K562 (cell line): Measurements from ENCODE around the gene SCAMP5. TPM values are rescaled to one million over a fixed set of nuclear protein-coding genes. Genes with fewer than 3 reads are reported as not detected.

ENCODE experiments used
- BMI1 ChIP-seq: fragments of 150-350 bp; IDR thresholded peaks from 2 replicates; pipeline ENCODE4 v1.6.1; 2014; ENCODE audit warnings: low read length
- CC2D1A ChIP-seq: fragments of 450-650 bp; IDR thresholded peaks from 2 replicates; pipeline ENCODE4 v1.6.1; 2017; ENCODE audit warnings: mild to moderate bottlenecking
- CEBPB ChIP-seq: fragments of 450-650 bp; IDR thresholded peaks from 2 replicates; pipeline ENCODE4 v1.6.1; 2016; ENCODE audit warnings: missing genetic modification characterization, missing compliant biosample characterization
- CXXC5 ChIP-seq: fragments of 250-450 bp; sonication (Bioruptor Pico); IDR thresholded peaks from 2 replicates; pipeline ENCODE4 v1.8.0; 2022; ENCODE audit warnings: inconsistent platforms, mild to moderate bottlenecking, moderate library complexity
- ETV5 ChIP-seq: sonication (generic); formaldehyde crosslinking; IDR thresholded peaks from 2 replicates; pipeline ENCODE4 v1.4.0; 2020; ENCODE audit warnings: low read depth, mild to moderate bottlenecking, missing genetic modification reagents
- HDAC3 ChIP-seq: fragments of 450-650 bp; IDR thresholded peaks from 2 replicates; pipeline ENCODE4 v1.6.1; 2018; ENCODE audit warnings: borderline replicate concordance, mild to moderate bottlenecking, moderate library complexity; ENCODE audit not compliant: partially characterized antibody
- IRF2 ChIP-seq: sonication (generic); formaldehyde crosslinking; IDR thresholded peaks from 2 replicates; pipeline ENCODE4 v1.8.1; 2022; ENCODE audit warnings: mild to moderate bottlenecking, missing genetic modification reagents
- KAT8 ChIP-seq: fragments of 450-650 bp; IDR thresholded peaks from 2 replicates; pipeline ENCODE4 v1.6.1; 2016; ENCODE audit warnings: low read depth, mild to moderate bottlenecking
- MEF2A ChIP-seq: IDR thresholded peaks from 2 replicates; pipeline ENCODE4 v1.6.1; 2011; ENCODE audit warnings: low read depth, mild to moderate bottlenecking, low read length, moderate library complexity; ENCODE audit not compliant: control insufficient read depth
- MTA2 ChIP-seq: fragments of 450-650 bp; IDR thresholded peaks from 2 replicates; pipeline ENCODE4 v1.6.1; 2016; ENCODE audit warnings: low read depth
- NELFE ChIP-seq: IDR thresholded peaks from 2 replicates; pipeline ENCODE4 v1.6.1; 2011; ENCODE audit warnings: mild to moderate bottlenecking; ENCODE audit not compliant: insufficient read depth, insufficient read length
- NFRKB ChIP-seq: fragments of 450-650 bp; IDR thresholded peaks from 2 replicates; pipeline ENCODE4 v1.6.1; 2016; ENCODE audit warnings: low read depth
- POLR2B ChIP-seq: fragments of 450-650 bp; IDR thresholded peaks from 2 replicates; pipeline ENCODE4 v1.6.1; 2018; ENCODE audit warnings: low read depth; ENCODE audit not compliant: partially characterized antibody
- POLR3G ChIP-seq: IDR thresholded peaks from 2 replicates; pipeline ENCODE4 v1.6.1; 2011; ENCODE audit not compliant: insufficient read length, insufficient replicate concordance; ENCODE audit errors: extremely low read depth
- SREBF1 ChIP-seq: fragments of 150-350 bp; IDR thresholded peaks from 2 replicates; pipeline ENCODE4 v1.6.1; 2014; ENCODE audit warnings: antibody characterized with exemption, low read depth, low read length, borderline replicate concordance
- YY1 ChIP-seq, 3 experiments: IDR thresholded peaks; 2 replicates each; pipeline ENCODE4 v1.6.1; 2011; ENCODE audit warnings: low read length in 2 of 3, mild to moderate bottlenecking in 2 of 3, moderate library complexity in 2 of 3, borderline replicate concordance in 1 of 3, control low read depth in 1 of 3, low read depth in 1 of 3; ENCODE audit not compliant: insufficient read depth in 3 of 3, insufficient replicate concordance in 2 of 3, control insufficient read depth in 1 of 3, insufficient read length in 1 of 3; ENCODE audit errors: extremely low read depth in 1 of 3
- ZKSCAN3 ChIP-seq: fragments of 250-450 bp; sonication (Bioruptor Pico); IDR thresholded peaks from 2 replicates; pipeline ENCODE4 v1.4.0; 2020
- ZNF79 ChIP-seq: fragments of 250-450 bp; sonication (Bioruptor Pico); IDR thresholded peaks from 2 replicates; pipeline ENCODE4 v1.4.0; 2020; ENCODE audit warnings: low read depth, mild to moderate bottlenecking, moderate library complexity
- polyA plus RNA-seq, 8 experiments: library from polyadenylated mRNA; depleted of rRNA in 4 of 8; stranded (reverse) in 5 of 8; unstranded in 3 of 8; fragments of >200 nt; fragmentation: Nextera tagmentation in 2 of 8; fragmentation: Illumina TruSeq in 1 of 8; extraction: Ambion mirVana in 2 of 8; extraction: Trizol in 1 of 8; gene quantifications; 2 replicates each; pipeline versions ENCODE4 v1.2.1 to v1.2.3, GENCODE V29; 2011 to 2014; ENCODE audit warnings: inconsistent platforms in 1 of 8, missing spikeins in 1 of 8
- total RNA-seq, 7 experiments: library from RNA; depleted of rRNA in 6 of 7; stranded (reverse); fragments of >200 nt in 6 of 7; fragmentation: Illumina TruSeq in 2 of 7; extraction: Trizol in 2 of 7; gene quantifications; 2 replicates each; pipeline versions ENCODE4 v1.2.1 to v1.2.3, GENCODE V29; 2011 to 2021; ENCODE audit warnings: low replicate concordance in 1 of 7
- TF ChIP-seq, protein P1 (sequence below): fragments of 450-650 bp; formaldehyde crosslinking; IDR thresholded peaks from 2 replicates; pipeline ENCODE4 v1.4.0; 2022; ENCODE audit warnings: missing genetic modification characterization
- TF ChIP-seq, protein P2 (sequence below): IDR thresholded peaks from 3 replicates; pipeline ENCODE4 v1.6.1; 2011; ENCODE audit warnings: borderline replicate concordance, mild to moderate bottlenecking; ENCODE audit not compliant: insufficient read length, insufficient read depth
- TF ChIP-seq, protein P3 (sequence below): fragments of 450-650 bp; formaldehyde crosslinking; IDR thresholded peaks from 2 replicates; pipeline ENCODE4 v1.4.0; 2020; ENCODE audit warnings: mild to moderate bottlenecking
- TF ChIP-seq, protein P4 (sequence below): fragments of 250-450 bp; sonication (Bioruptor Pico); IDR thresholded peaks from 2 replicates; pipeline ENCODE4 v1.9.0; 2021; ENCODE audit warnings: mild to moderate bottlenecking, inconsistent platforms

SCAMP5 gene
- total and polyA plus RNA-seq, 9 of the 15 experiments (the other 6 are each of a cell fraction or from before 2014, with no cell fraction given) = 0.09 to 0.29 (median 0.19) TPM; not detected in 5

DNA sequence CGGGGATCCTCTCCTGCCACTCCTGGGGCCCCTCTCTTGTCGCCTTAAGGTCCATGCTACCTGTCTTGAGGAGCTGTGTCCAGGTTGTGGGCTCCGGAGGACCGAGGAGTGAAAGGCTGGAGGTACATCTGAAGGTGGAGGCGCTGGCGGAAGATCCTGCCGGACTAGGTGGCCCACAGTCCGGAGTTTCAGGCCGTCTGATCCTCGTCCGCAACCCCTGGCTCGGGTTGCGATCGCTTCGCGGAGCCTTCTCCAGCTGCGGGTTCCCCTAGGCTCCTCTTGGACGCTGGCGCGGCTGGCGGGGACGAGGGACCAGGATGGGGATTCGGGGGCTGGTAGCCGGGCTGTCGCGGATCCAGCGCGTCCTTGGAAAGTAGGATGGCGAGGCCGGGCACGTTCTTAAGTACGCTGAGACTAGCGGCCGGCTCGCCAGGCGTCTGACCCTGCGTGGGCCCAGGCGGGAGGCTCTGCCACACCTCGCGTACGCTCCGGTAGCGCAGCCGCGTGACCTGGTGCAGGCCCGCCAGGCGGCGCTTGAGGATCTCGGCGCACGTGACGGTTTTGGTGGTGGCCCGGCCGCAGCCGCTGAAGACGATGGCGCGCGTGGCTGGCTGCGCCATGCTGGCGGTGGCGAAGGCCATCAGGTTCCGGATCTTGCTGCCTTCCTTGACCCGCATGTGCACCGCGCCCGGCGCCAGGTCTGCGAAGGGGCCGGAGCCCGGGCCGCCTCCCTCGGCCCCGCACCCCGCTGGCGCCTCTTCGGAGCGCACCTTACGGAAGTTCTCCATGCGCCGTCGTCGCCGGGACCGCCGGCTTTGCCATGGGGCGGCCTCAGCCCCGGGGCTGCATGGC is 39.3 kb upstream of the SCAMP5 start (continued):
- TF ChIP-seq, protein P1, sequence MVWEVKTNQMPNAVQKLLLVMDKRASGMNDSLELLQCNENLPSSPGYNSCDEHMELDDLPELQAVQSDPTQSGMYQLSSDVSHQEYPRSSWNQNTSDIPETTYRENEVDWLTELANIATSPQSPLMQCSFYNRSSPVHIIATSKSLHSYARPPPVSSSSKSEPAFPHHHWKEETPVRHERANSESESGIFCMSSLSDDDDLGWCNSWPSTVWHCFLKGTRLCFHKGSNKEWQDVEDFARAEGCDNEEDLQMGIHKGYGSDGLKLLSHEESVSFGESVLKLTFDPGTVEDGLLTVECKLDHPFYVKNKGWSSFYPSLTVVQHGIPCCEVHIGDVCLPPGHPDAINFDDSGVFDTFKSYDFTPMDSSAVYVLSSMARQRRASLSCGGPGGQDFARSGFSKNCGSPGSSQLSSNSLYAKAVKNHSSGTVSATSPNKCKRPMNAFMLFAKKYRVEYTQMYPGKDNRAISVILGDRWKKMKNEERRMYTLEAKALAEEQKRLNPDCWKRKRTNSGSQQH (CRISPR knock-in tag) = no peak
- TF ChIP-seq NELFE (no peak), ZKSCAN3 (CRISPR knock-in tag) (no peak), ZNF79 (CRISPR knock-in tag) (no peak), ETV5 (peak; percentile 92), POLR3G (no peak), MTA2 (no peak), MEF2A (no peak), CXXC5 (CRISPR knock-in tag) (peak; percentile 98), YY1 (IDR thresholded peaks at IDR 0.05; ENCODE audit: borderline replicate concordance in 1 of 3, control insufficient read depth in 1 of 3, extremely low read depth in 1 of 3, insufficient read depth in 3 of 3, insufficient read length in 1 of 3, insufficient replicate concordance in 2 of 3, low read depth in 1 of 3, low read length in 2 of 3) (peak; percentile 33 to 86 (median 75)), SREBF1 (no peak), HDAC3 (no peak), CC2D1A (no peak), CEBPB (no peak), NFRKB (no peak), IRF2 (CRISPR knock-in tag) (peak; percentile 97), POLR2B (no peak), BMI1 (no peak), KAT8 (no peak)
- TF ChIP-seq, protein P2, sequence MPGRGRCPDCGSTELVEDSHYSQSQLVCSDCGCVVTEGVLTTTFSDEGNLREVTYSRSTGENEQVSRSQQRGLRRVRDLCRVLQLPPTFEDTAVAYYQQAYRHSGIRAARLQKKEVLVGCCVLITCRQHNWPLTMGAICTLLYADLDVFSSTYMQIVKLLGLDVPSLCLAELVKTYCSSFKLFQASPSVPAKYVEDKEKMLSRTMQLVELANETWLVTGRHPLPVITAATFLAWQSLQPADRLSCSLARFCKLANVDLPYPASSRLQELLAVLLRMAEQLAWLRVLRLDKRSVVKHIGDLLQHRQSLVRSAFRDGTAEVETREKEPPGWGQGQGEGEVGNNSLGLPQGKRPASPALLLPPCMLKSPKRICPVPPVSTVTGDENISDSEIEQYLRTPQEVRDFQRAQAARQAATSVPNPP = no peak
- TF ChIP-seq, protein P3, sequence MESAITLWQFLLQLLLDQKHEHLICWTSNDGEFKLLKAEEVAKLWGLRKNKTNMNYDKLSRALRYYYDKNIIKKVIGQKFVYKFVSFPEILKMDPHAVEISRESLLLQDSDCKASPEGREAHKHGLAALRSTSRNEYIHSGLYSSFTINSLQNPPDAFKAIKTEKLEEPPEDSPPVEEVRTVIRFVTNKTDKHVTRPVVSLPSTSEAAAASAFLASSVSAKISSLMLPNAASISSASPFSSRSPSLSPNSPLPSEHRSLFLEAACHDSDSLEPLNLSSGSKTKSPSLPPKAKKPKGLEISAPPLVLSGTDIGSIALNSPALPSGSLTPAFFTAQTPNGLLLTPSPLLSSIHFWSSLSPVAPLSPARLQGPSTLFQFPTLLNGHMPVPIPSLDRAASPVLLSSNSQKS (CRISPR knock-in tag) = no peak
- TF ChIP-seq, protein P4, sequence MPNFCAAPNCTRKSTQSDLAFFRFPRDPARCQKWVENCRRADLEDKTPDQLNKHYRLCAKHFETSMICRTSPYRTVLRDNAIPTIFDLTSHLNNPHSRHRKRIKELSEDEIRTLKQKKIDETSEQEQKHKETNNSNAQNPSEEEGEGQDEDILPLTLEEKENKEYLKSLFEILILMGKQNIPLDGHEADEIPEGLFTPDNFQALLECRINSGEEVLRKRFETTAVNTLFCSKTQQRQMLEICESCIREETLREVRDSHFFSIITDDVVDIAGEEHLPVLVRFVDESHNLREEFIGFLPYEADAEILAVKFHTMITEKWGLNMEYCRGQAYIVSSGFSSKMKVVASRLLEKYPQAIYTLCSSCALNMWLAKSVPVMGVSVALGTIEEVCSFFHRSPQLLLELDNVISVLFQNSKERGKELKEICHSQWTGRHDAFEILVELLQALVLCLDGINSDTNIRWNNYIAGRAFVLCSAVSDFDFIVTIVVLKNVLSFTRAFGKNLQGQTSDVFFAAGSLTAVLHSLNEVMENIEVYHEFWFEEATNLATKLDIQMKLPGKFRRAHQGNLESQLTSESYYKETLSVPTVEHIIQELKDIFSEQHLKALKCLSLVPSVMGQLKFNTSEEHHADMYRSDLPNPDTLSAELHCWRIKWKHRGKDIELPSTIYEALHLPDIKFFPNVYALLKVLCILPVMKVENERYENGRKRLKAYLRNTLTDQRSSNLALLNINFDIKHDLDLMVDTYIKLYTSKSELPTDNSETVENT (CRISPR knock-in tag) = peak; percentile 2; the same call in 1 of the 2 replicates
